Endodermal cell (in vitro differentiated cells): ENCODE results near the gene ZBTB7C. TPM values are rescaled to one million over a fixed set of nuclear protein-coding genes. Genes with fewer than 3 reads are reported as not detected.

Experiments
- DNase-seq: peaks from one replicate; pipeline ENCODE4 v3.0.0-alpha.2; 2017
- H3K27ac ChIP-seq: 2 replicates; pipeline ENCODE4 v1.5.1; 2013; ENCODE audit warnings: mild to moderate bottlenecking, low read depth, low read length, moderate library complexity
- H3K27me3 ChIP-seq: 2 replicates; pipeline ENCODE4 v1.6.1; 2013; ENCODE audit warnings: mild to moderate bottlenecking, low read length, moderate library complexity; ENCODE audit not compliant: insufficient read depth, control insufficient read depth, poor library complexity, severe bottlenecking
- H3K36me3 ChIP-seq: 2 replicates; pipeline ENCODE4 v1.7.0; 2013; ENCODE audit warnings: mild to moderate bottlenecking, low read length, moderate library complexity; ENCODE audit not compliant: control insufficient read depth, insufficient read depth
- H3K4me1 ChIP-seq: one replicate; pipeline ENCODE4 v1.7.0; 2013; ENCODE audit warnings: low read length; ENCODE audit not compliant: control insufficient read depth, insufficient read depth
- H3K4me3 ChIP-seq: 2 replicates; pipeline ENCODE4 v1.5.1; 2013; ENCODE audit warnings: mild to moderate bottlenecking, low read length, moderate library complexity
- H3K9ac ChIP-seq: 2 replicates; pipeline ENCODE4 v1.6.1; 2013; ENCODE audit warnings: mild to moderate bottlenecking, low read length, moderate library complexity; ENCODE audit not compliant: poor library complexity, severe bottlenecking; ENCODE audit errors: extremely low read depth
- H3K9me3 ChIP-seq: 2 replicates; pipeline ENCODE4 v1.6.1; 2013; ENCODE audit warnings: mild to moderate bottlenecking, low read length, moderate library complexity; ENCODE audit not compliant: control insufficient read depth
- H3K27ac Mint-ChIP-seq: 2 replicates; pipeline ENCODE4 v1.8.0; 2020; ENCODE audit warnings: mixed read lengths
- H3K27me3 Mint-ChIP-seq: 2 replicates; pipeline ENCODE4 v1.8.0; 2021; ENCODE audit warnings: mild to moderate bottlenecking, mixed read lengths; ENCODE audit not compliant: insufficient read depth
- H3K36me3 Mint-ChIP-seq: 2 replicates; pipeline ENCODE4 v1.8.0; 2020; ENCODE audit warnings: low read depth, mixed read lengths
- H3K4me1 Mint-ChIP-seq: 2 replicates; pipeline ENCODE4 v1.8.0; 2020; ENCODE audit warnings: mixed read lengths
- H3K4me3 Mint-ChIP-seq: 2 replicates; pipeline ENCODE4 v1.8.0; 2020; ENCODE audit warnings: mild to moderate bottlenecking, moderate library complexity, mixed read lengths
- H3K9me3 Mint-ChIP-seq: 2 replicates; pipeline ENCODE4 v1.8.0; 2020; ENCODE audit warnings: mild to moderate bottlenecking, mixed read lengths
- CTCF ChIP-seq: fragments of 200-600 bp; sonication (generic); conservative IDR thresholded peaks from 2 replicates; pipeline ENCODE4 v1.5.0; 2021; ENCODE audit warnings: antibody characterized with exemption, mild to moderate bottlenecking
- whole genome bisulfite sequencing, 2 experiments: methylation state at CpG; one replicate each; pipeline versions ENCODE4 v1.1.5 to v1.1.7; 2013; ENCODE audit warnings: missing lambda C conversion rate in 2 of 2, mixed read lengths in 1 of 2; ENCODE audit not compliant: insufficient coverage in 1 of 2, insufficient read length in 1 of 2; 5-methylcytosine and 5-hydroxymethylcytosine counted together
- total RNA-seq, 2 donors: library from RNA; stranded (reverse); fragmentation: NEBNext Ultra II Directional in 1 of 2; extraction: Animal tissue kit (Norgen Biotek cat#: 25700) in 1 of 2; gene quantifications; 2 replicates in 1 of 2; 3 replicates in 1 of 2; pipeline ENCODE4 v1.2.1, GENCODE V29; 2021

The ZBTB7C gene
- total RNA-seq, 2 donors from 2014 or later = 0.31 to 0.62 TPM

GRCh38 chr18:48161911-48162698 is 247.1 kb downstream of the ZBTB7C start:
- Mint-ChIP-seq H3K27me3 (peaks cover 55% of the 10 kb centered on the region), H3K9me3 (no peaks in the 10 kb centered on the region), H3K27ac (no peak overlapping the region), H3K4me3 (peak overlapping the region; percentile 64), H3K36me3 (no peaks in the 10 kb centered on the region), H3K4me1 (peaks cover 3% of the 10 kb centered on the region)
- Histone ChIP-seq H3K9me3 (no peaks in the 10 kb centered on the region), H3K27ac (no peak overlapping the region), H3K4me1 (no peaks in the 10 kb centered on the region), H3K4me3 (peak overlapping the region; percentile 75), H3K9ac (no peak overlapping the region), H3K36me3 (no peaks in the 10 kb centered on the region), H3K27me3 (peaks cover 46% of the 10 kb centered on the region)
- TF ChIP-seq CTCF = no peak
- DNase-seq = no peak
- 11 to 21% methylated on average over 10 to 38 of the region's 38 CpGs for WGBS, 2 experiments

- WGBS, 2 experiments = 3 to 8% methylated on average over 9 to 48 of the region's 53 CpGs
- H3K27ac ChIP-seq = no peak overlapping the region
- no peaks in the 10 kb centered on the region for H3K4me1 ChIP-seq
- Mint-ChIP-seq H3K4me3 (peak overlapping the region; percentile 64), H3K36me3 (no peaks in the 10 kb centered on the region), H3K4me1 (peaks cover 3% of the 10 kb centered on the region), H3K27me3 (peaks cover 62% of the 10 kb centered on the region), H3K9me3 (no peaks in the 10 kb centered on the region), H3K27ac (peak overlapping the region; percentile 35)
- H3K9ac ChIP-seq = peak overlapping the region; percentile 47
- no peaks in the 10 kb centered on the region for H3K36me3 ChIP-seq
- no peak for TF ChIP-seq CTCF
- H3K4me3 ChIP-seq = peak overlapping the region; percentile 75
- peak; percentile 95 for DNase-seq
- H3K27me3 ChIP-seq = peaks cover 46% of the 10 kb centered on the region
- H3K9me3 ChIP-seq = no peaks in the 10 kb centered on the region
Observed at GRCh38 chr18:48161191-48161910, 247.8 kb downstream of the ZBTB7C start.

GRCh38 chr18:48160622-48161021 is 248.6 kb downstream of the ZBTB7C start:
- Histone ChIP-seq H3K9me3 (no peaks in the 10 kb centered on the region), H3K36me3 (no peaks in the 10 kb centered on the region), H3K4me1 (no peaks in the 10 kb centered on the region), H3K9ac (no peak overlapping the region), H3K27me3 (peaks cover 46% of the 10 kb centered on the region), H3K27ac (no peak overlapping the region), H3K4me3 (no peak overlapping the region)
- DNase-seq = no peak
- TF ChIP-seq CTCF = no peak
- peak overlapping the region; percentile 64 for H3K4me3 Mint-ChIP-seq
- no peak overlapping the region for H3K27ac Mint-ChIP-seq
- no peaks in the 10 kb centered on the region for H3K36me3 Mint-ChIP-seq
- H3K4me1 Mint-ChIP-seq = peaks cover 3% of the 10 kb centered on the region
- H3K9me3 Mint-ChIP-seq = no peaks in the 10 kb centered on the region
- 64 to 100% methylated on average over 1 to 4 of the region's 4 CpGs for WGBS, 2 experiments
- H3K27me3 Mint-ChIP-seq = peaks cover 65% of the 10 kb centered on the region
